Ascending aorta (tissue), 2 donors: ENCODE data around the gene SRP68. TPM values are rescaled to one million over a fixed set of nuclear protein-coding genes. Genes with fewer than 3 reads are reported as not detected.

ENCODE experiments used
- DNase-seq, 2 donors: peaks; one replicate each; pipeline ENCODE4 v3.0.0-alpha.2; 2019; ENCODE audit warnings: low spot score in 2 of 2
- H3K27ac ChIP-seq, 2 donors: fragments of 200-600 bp; sonication (generic); one replicate each; pipeline ENCODE4 v1.5.1; 2016 to 2017; ENCODE audit warnings: mild to moderate bottlenecking in 1 of 2
- H3K27me3 ChIP-seq: fragments of 200-600 bp; sonication (generic); one replicate; pipeline ENCODE4 v1.5.1; 2017
- H3K36me3 ChIP-seq, 2 donors: fragments of 200-600 bp; sonication (generic); one replicate each; pipeline ENCODE4 v1.5.1; 2016
- H3K4me1 ChIP-seq, 2 donors: fragments of 200-600 bp; sonication (generic); one replicate each; pipeline ENCODE4 v1.5.1; 2016 to 2017; ENCODE audit warnings: mild to moderate bottlenecking in 1 of 2
- H3K4me3 ChIP-seq, 2 donors: fragments of 200-600 bp; sonication (generic); one replicate each; pipeline ENCODE4 v1.5.1; 2016 to 2017; ENCODE audit warnings: mild to moderate bottlenecking in 1 of 2
- H3K9me3 ChIP-seq, 2 donors: fragments of 200-600 bp; sonication (generic); one replicate each; pipeline ENCODE4 v1.5.1; 2016
- CTCF ChIP-seq, 3 experiments: fragments of 200-600 bp in 2 of 3; fragments of 450-650 bp in 1 of 3; sonication (generic) in 2 of 3; IDR thresholded peaks; one replicate each; pipeline ENCODE4 v1.5.1; 2016 to 2019; ENCODE audit warnings: antibody characterized with exemption in 3 of 3, mild to moderate bottlenecking in 1 of 3, moderate library complexity in 1 of 3
- intact Hi-C: fragments of 100-400 bp; cut with DNase I; formaldehyde crosslinking; loops from one replicate; pipeline ENCODE4 v1.15.1; 2023
- total RNA-seq: library from RNA; depleted of rRNA; stranded (reverse); fragments of >200 nt; gene quantifications from one replicate; pipeline ENCODE4 v1.1.0, GENCODE V29; 2016

Gene SRP68
- total RNA-seq, 1 donor from 2014 or later, result 15.6 TPM

GRCh38 chr17:76053246-76054111 is 18.8 kb downstream of the SRP68 start:
- H3K9me3 ChIP-seq, result no peaks in the 10 kb centered on the region
- no peaks in the 10 kb centered on the region for H3K4me1 ChIP-seq
- H3K36me3 ChIP-seq, result peaks cover 89% of the 10 kb centered on the region in 2 donors
- no peak for TF ChIP-seq CTCF (IDR thresholded peaks at IDR 0.05)
- no peaks in the 10 kb centered on the region for H3K27me3 ChIP-seq
- H3K4me3 ChIP-seq, result no peak overlapping the region
- intact Hi-C loops, result no loop called here
- no peak overlapping the region for H3K27ac ChIP-seq
- DNase-seq, result no peak

GRCh38 chr17:76051561-76051960 is 20.8 kb downstream of the SRP68 start:
- intact Hi-C loops, result no loop called here
- Histone ChIP-seq H3K9me3 (no peaks in the 10 kb centered on the region), H3K36me3 (peaks cover 90% of the 10 kb centered on the region in 2 donors), H3K4me1 (no peaks in the 10 kb centered on the region), H3K27ac (no peak overlapping the region), H3K4me3 (no peak overlapping the region), H3K27me3 (no peaks in the 10 kb centered on the region)
- DNase-seq, result no peak
- TF ChIP-seq CTCF (IDR thresholded peaks at IDR 0.05), result no peak

GRCh38 chr17:76050538-76051467 is 21.5 kb downstream of the SRP68 start:
- no peak overlapping the region for H3K4me3 ChIP-seq
- no peak for DNase-seq
- TF ChIP-seq CTCF (IDR thresholded peaks at IDR 0.05), result no peak
- H3K27me3 ChIP-seq, result no peaks in the 10 kb centered on the region
- H3K4me1 ChIP-seq, result no peaks in the 10 kb centered on the region
- intact Hi-C loops, result no loop called here
- H3K27ac ChIP-seq, result no peak overlapping the region
- H3K36me3 ChIP-seq, result peaks cover 90 to 92% of the 10 kb centered on the region in 2 donors
- no peaks in the 10 kb centered on the region for H3K9me3 ChIP-seq

- H3K36me3 ChIP-seq, result peaks cover 90 to 92% of the 10 kb centered on the region in 2 donors
- TF ChIP-seq CTCF (IDR thresholded peaks at IDR 0.05), result no peak
- intact Hi-C loops, result no loop called here
Observed at GRCh38 chr17:76049836-76050537, 22.3 kb downstream of the SRP68 start.

GRCh38 chr17:76049239-76049638 is 23.1 kb downstream of the SRP68 start:
- intact Hi-C loops, result no loop called here
- Histone ChIP-seq H3K27me3 (no peaks in the 10 kb centered on the region), H3K4me1 (no peaks in the 10 kb centered on the region), H3K27ac (no peak overlapping the region), H3K9me3 (no peaks in the 10 kb centered on the region), H3K4me3 (no peak overlapping the region), H3K36me3 (peaks cover 90 to 94% of the 10 kb centered on the region in 2 donors)
- TF ChIP-seq CTCF (IDR thresholded peaks at IDR 0.05), result no peak
- no peak for DNase-seq

More at GRCh38 chr17:76049836-76050537, 22.3 kb downstream of the SRP68 start:
- no peaks in the 10 kb centered on the region for H3K9me3 ChIP-seq
- H3K4me3 ChIP-seq, result no peak overlapping the region
- DNase-seq, result no peak
- H3K27ac ChIP-seq, result no peak overlapping the region
- H3K4me1 ChIP-seq, result no peaks in the 10 kb centered on the region
- H3K27me3 ChIP-seq, result no peaks in the 10 kb centered on the region
